CD4-positive, alpha-beta T cell (primary cell): Measurements from ENCODE around the gene LCN12. TPM values are rescaled to one million over a fixed set of nuclear protein-coding genes. Genes with fewer than 3 reads are reported as not detected.
A peak's percentile ranks its signal among the peaks of the same experiment; 100 is the strongest.

Experiments
- ATAC-seq: fragments of 200-7000 bp; cut with Tn5 transposase; one replicate; pipeline ENCODE4 v1.10.0; 2022; ENCODE audit warnings: mild to moderate bottlenecking; ENCODE audit not compliant: poor library complexity
- CTCF ChIA-PET: fragments of 350-600 bp; sonication (Branson Sonifier 250); formaldehyde crosslinking; loops from one replicate; lab custom pipeline; 2021; ENCODE audit warnings: antibody characterized with exemption, inconsistent platforms; lab: Charles Lee
- POLR2A ChIA-PET: fragments of 350-600 bp; sonication (Branson Sonifier 250); formaldehyde crosslinking; loops from one replicate; lab custom pipeline; 2021; ENCODE audit warnings: antibody characterized with exemption, inconsistent platforms; lab: Charles Lee
- DNase-seq, 14 experiments: peaks; one replicate each; pipeline ENCODE4 v3.0.0-alpha.2; 2013 to 2020; ENCODE audit warnings: mixed read lengths in 2 of 14
- H3K27ac ChIP-seq, 2 donors: one replicate each; pipeline versions ENCODE4 v1.5.1 to v1.7.0; 2013; ENCODE audit warnings: low read length in 2 of 2, low read depth in 1 of 2, mild to moderate bottlenecking in 1 of 2
- H3K27me3 ChIP-seq, 2 experiments: 1 replicate in 1 of 2; 2 replicates in 1 of 2; pipeline versions ENCODE4 v1.6.1 to v1.7.0; 2013; ENCODE audit warnings: low read length in 2 of 2, control low read depth in 1 of 2, mild to moderate bottlenecking in 1 of 2, moderate library complexity in 1 of 2; ENCODE audit not compliant: insufficient read depth in 2 of 2, control insufficient read depth in 1 of 2
- H3K36me3 ChIP-seq: one replicate; pipeline ENCODE4 v1.6.1; 2013; ENCODE audit warnings: low read length, control low read depth; ENCODE audit not compliant: insufficient read depth
- H3K4me1 ChIP-seq: one replicate; pipeline ENCODE4 v1.6.1; 2013; ENCODE audit warnings: low read length, control low read depth; ENCODE audit not compliant: insufficient read depth
- H3K4me3 ChIP-seq: one replicate; pipeline ENCODE4 v1.5.1; 2013; ENCODE audit warnings: mild to moderate bottlenecking, low read length, moderate library complexity
- H3K9me3 ChIP-seq, 2 experiments: 1 replicate in 1 of 2; 2 replicates in 1 of 2; pipeline versions ENCODE4 v1.6.1 to v1.7.0; 2013; ENCODE audit warnings: low read length in 2 of 2, mild to moderate bottlenecking in 2 of 2, control low read depth in 1 of 2, moderate library complexity in 1 of 2; ENCODE audit not compliant: control insufficient read depth in 1 of 2, insufficient read depth in 1 of 2
- H3K27ac Mint-ChIP-seq: one replicate; pipeline ENCODE4 v1.8.0; 2020; ENCODE audit warnings: mixed read lengths
- H3K27me3 Mint-ChIP-seq: one replicate; pipeline ENCODE4 v1.8.0; 2021; ENCODE audit warnings: mixed read lengths
- H3K36me3 Mint-ChIP-seq: one replicate; pipeline ENCODE4 v1.8.0; 2021; ENCODE audit warnings: low read depth, mixed read lengths
- H3K4me1 Mint-ChIP-seq: one replicate; pipeline ENCODE4 v1.8.0; 2021; ENCODE audit warnings: low read depth, mixed read lengths
- H3K4me3 Mint-ChIP-seq: one replicate; pipeline ENCODE4 v1.8.0; 2020; ENCODE audit warnings: mild to moderate bottlenecking, mixed read lengths
- H3K9me3 Mint-ChIP-seq: one replicate; pipeline ENCODE4 v1.8.0; 2020; ENCODE audit warnings: mixed read lengths
- intact Hi-C, 2 experiments: fragments of 100-400 bp; cut with DNase I in 1 of 2; cut with micrococcal nuclease in 1 of 2; formaldehyde crosslinking; loops; one replicate each; pipeline versions ENCODE4 v1.15.1 to v1.9.0; 2023 to 2025; cut with DNase I, micrococcal nuclease
- total RNA-seq, 174 experiments: library from RNA in 2 of 174; stranded (reverse) in 2 of 174; gene quantifications; one replicate each; pipeline ENCODE4 v1.2.3 and lab custom pipeline; 2021 to 2026
- TF ChIP-seq, protein P1 (sequence below): fragments of 200-600 bp; IDR thresholded peaks from one replicate; pipeline ENCODE4 v1.8.0; 2022; ENCODE audit warnings: antibody characterized with exemption, mild to moderate bottlenecking

The LCN12 gene
- total RNA-seq, 2 experiments from 2014 or later, result 1.3 to 1.5 TPM

GRCh38 chr9:136992819-136993369 lies 40.8 kb downstream of the LCN12 start:
- Mint-ChIP-seq H3K4me1 (peaks cover 40% of the 10 kb centered on the region), H3K27me3 (peaks cover 8% of the 10 kb centered on the region), H3K9me3 (no peaks in the 10 kb centered on the region), H3K4me3 (peak overlapping the region; percentile 91), H3K36me3 (peaks cover 8% of the 10 kb centered on the region), H3K27ac (peak overlapping the region; percentile 82)
- H3K4me1 ChIP-seq, result peaks cover 58% of the 10 kb centered on the region
- H3K36me3 ChIP-seq, result peaks cover 10% of the 10 kb centered on the region
- peak overlapping the region; percentile 57 to 76 for H3K27ac ChIP-seq
- no peaks in the 10 kb centered on the region for H3K9me3 ChIP-seq
- intact Hi-C loops, result loop anchor here (1.0 to 5.0 kb wide), 4 partner anchors 14 to 414 kb away; no protein-coding TSS in a partner anchor
- DNase-seq (no peak), ATAC-seq (no peak)
- TF ChIP-seq, protein P1, sequence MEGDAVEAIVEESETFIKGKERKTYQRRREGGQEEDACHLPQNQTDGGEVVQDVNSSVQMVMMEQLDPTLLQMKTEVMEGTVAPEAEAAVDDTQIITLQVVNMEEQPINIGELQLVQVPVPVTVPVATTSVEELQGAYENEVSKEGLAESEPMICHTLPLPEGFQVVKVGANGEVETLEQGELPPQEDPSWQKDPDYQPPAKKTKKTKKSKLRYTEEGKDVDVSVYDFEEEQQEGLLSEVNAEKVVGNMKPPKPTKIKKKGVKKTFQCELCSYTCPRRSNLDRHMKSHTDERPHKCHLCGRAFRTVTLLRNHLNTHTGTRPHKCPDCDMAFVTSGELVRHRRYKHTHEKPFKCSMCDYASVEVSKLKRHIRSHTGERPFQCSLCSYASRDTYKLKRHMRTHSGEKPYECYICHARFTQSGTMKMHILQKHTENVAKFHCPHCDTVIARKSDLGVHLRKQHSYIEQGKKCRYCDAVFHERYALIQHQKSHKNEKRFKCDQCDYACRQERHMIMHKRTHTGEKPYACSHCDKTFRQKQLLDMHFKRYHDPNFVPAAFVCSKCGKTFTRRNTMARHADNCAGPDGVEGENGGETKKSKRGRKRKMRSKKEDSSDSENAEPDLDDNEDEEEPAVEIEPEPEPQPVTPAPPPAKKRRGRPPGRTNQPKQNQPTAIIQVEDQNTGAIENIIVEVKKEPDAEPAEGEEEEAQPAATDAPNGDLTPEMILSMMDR, result no peak
- POLR2A ChIA-PET, result interaction anchor here (0.9 to 3.0 kb wide), 13 partner anchors 15 to 185 kb away, joined by 3 to 17 read pairs (median 6); partner anchors contain the start of genes ABCA2, C8G, FBXW5 and RABL6
- CTCF ChIA-PET, result interaction anchor here (0.8 to 2.4 kb wide), 7 partner anchors 16 to 151 kb away, joined by 3 to 11 read pairs (median 3); partner anchors contain the start of genes AJM1 and NPDC1
- H3K27me3 ChIP-seq, result peaks cover 0 to 4% of the 10 kb centered on the region in 2 experiments
- peak overlapping the region; percentile 89 for H3K4me3 ChIP-seq

- no peak overlapping the region for H3K4me3 ChIP-seq
- Mint-ChIP-seq H3K27me3 (peaks cover 10% of the 10 kb centered on the region), H3K27ac (no peak overlapping the region), H3K36me3 (peaks cover 8% of the 10 kb centered on the region), H3K9me3 (no peaks in the 10 kb centered on the region), H3K4me3 (no peak overlapping the region), H3K4me1 (peaks cover 45% of the 10 kb centered on the region)
- H3K27ac ChIP-seq, result no peak overlapping the region
- POLR2A ChIA-PET, result interaction anchor here (1.6 kb wide), 1 partner anchor 35 kb away, joined by 5 read pairs; no protein-coding TSS in a partner anchor
- TF ChIP-seq, protein P1, result no peak
- intact Hi-C loops, result loop anchor here in 1 of 2 experiments (5.0 kb wide), 1 partner anchor 413 kb away; no protein-coding TSS in a partner anchor
- peaks cover 10% of the 10 kb centered on the region for H3K36me3 ChIP-seq
- no peaks in the 10 kb centered on the region for H3K9me3 ChIP-seq
- peaks cover 72% of the 10 kb centered on the region for H3K4me1 ChIP-seq
- ATAC-seq, result no peak
- DNase-seq, result no peak
- H3K27me3 ChIP-seq, result peaks cover 0 to 4% of the 10 kb centered on the region in 2 experiments
- CTCF ChIA-PET, result interaction anchor here (1.3 kb wide), 1 partner anchor 40 kb away, joined by 3 read pairs; no protein-coding TSS in a partner anchor
Measured at GRCh38 chr9:136994180-136994887, 42.3 kb downstream of the LCN12 start.

DNA sequence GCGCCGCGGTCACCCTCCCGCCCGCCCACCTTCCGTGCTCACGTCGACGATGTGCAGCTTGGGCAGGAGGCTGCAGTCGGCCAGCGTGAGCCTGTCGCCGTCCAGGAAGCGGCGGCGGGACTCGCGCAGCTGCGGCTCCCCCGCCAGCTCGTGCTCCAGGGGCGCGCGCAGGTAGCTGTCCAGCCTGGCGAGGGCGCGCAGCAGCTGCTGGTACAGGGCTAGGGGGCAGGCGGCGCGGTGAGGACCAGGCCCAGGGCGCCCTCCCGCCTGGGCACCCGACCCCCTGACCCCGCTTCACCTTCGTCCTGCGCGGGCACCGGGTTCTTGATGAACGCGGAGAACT lies 42.8 kb downstream of the LCN12 start:
- DNase-seq (no peak), ATAC-seq (no peak)
- H3K4me1 Mint-ChIP-seq, result peaks cover 45% of the 10 kb centered on the region
- H3K4me1 ChIP-seq, result peaks cover 77% of the 10 kb centered on the region
- H3K27me3 Mint-ChIP-seq, result peaks cover 10% of the 10 kb centered on the region
- POLR2A ChIA-PET, result no interaction called here
- H3K36me3 Mint-ChIP-seq, result peaks cover 8% of the 10 kb centered on the region
- H3K27ac Mint-ChIP-seq, result no peak overlapping the region
- intact Hi-C loops, result loop anchor here in 1 of 2 experiments (5.0 kb wide), 1 partner anchor 412 kb away; no protein-coding TSS in a partner anchor
- no peak overlapping the region for H3K27ac ChIP-seq
- no peaks in the 10 kb centered on the region for H3K9me3 ChIP-seq
- CTCF ChIA-PET, result interaction anchor here (1.6 kb wide), 1 partner anchor 153 kb away, joined by 6 read pairs; the partner anchor contains the start of gene AJM1
- H3K36me3 ChIP-seq, result peaks cover 10% of the 10 kb centered on the region
- no peak overlapping the region for H3K4me3 Mint-ChIP-seq
- H3K4me3 ChIP-seq, result no peak overlapping the region
- H3K9me3 Mint-ChIP-seq, result no peaks in the 10 kb centered on the region
- peaks cover 0 to 4% of the 10 kb centered on the region in 2 experiments for H3K27me3 ChIP-seq
- TF ChIP-seq, protein P1, result no peak
